Aorta (tissue), 5 donors: ENCODE results near the gene LRRC32. TPM values are rescaled to one million over a fixed set of nuclear protein-coding genes. Genes with fewer than 3 reads are reported as not detected.

ENCODE experiments used
- ATAC-seq: fragments of 200-7000 bp; cut with Tn5 transposase; one replicate; pipeline ENCODE4 v1.9.1; 2022; ENCODE audit warnings: moderate library complexity; ENCODE audit not compliant: low FRiP score
- DNase-seq, 2 donors: peaks; one replicate each; pipeline ENCODE4 v3.0.0-alpha.2; 2020
- H3K27ac ChIP-seq, 2 donors: one replicate each; pipeline ENCODE4 v1.5.1; 2013; ENCODE audit warnings: low read length in 2 of 2, mild to moderate bottlenecking in 2 of 2, moderate library complexity in 2 of 2, control low read depth in 1 of 2, inconsistent platforms in 1 of 2, low read depth in 1 of 2
- H3K27me3 ChIP-seq, 2 donors: one replicate each; pipeline ENCODE4 v1.6.1; 2013; ENCODE audit warnings: control low read depth in 1 of 2, low read length in 1 of 2, mild to moderate bottlenecking in 1 of 2, moderate library complexity in 1 of 2; ENCODE audit not compliant: insufficient read depth in 2 of 2, control insufficient read depth in 1 of 2
- H3K36me3 ChIP-seq, 2 donors: one replicate each; pipeline ENCODE4 v1.6.1; 2013; ENCODE audit warnings: control low read depth in 1 of 2, low read length in 1 of 2, mild to moderate bottlenecking in 1 of 2; ENCODE audit not compliant: insufficient read depth in 2 of 2, control insufficient read depth in 1 of 2
- H3K4me1 ChIP-seq, 2 donors: one replicate each; pipeline ENCODE4 v1.6.1; 2013; ENCODE audit warnings: low read length in 2 of 2, control low read depth in 1 of 2, mild to moderate bottlenecking in 1 of 2, moderate library complexity in 1 of 2; ENCODE audit not compliant: insufficient read depth in 2 of 2, control insufficient read depth in 1 of 2
- H3K4me3 ChIP-seq, 2 donors: one replicate each; pipeline ENCODE4 v1.5.1; 2013; ENCODE audit warnings: low read length in 2 of 2, control low read depth in 1 of 2, mild to moderate bottlenecking in 1 of 2
- H3K9me3 ChIP-seq: one replicate; pipeline ENCODE4 v1.6.1; 2013; ENCODE audit warnings: mild to moderate bottlenecking, low read length; ENCODE audit not compliant: control insufficient read depth
- WGBS, 2 donors: extraction: QIAGEN DNeasy Blood & Tissue Kit; methylation state at CpG; one replicate each; pipeline ENCODE4 v1.1.7; 2013; 5-methylcytosine and 5-hydroxymethylcytosine counted together
- intact Hi-C, 2 donors: fragments of 100-400 bp; cut with DNase I; formaldehyde crosslinking; loops; one replicate each; pipeline versions ENCODE4 v1.14.2 to v1.15.0; 2022
- polyA plus RNA-seq, 2 donors: library from polyadenylated mRNA; stranded (reverse); fragments of 200-250 nt; gene quantifications; one replicate each; pipeline ENCODE4 v1.2.3, GENCODE V29; 2013
- total RNA-seq, 2 donors: library from RNA; stranded (reverse); fragmentation: NEBNext Ultra II Directional; extraction: Animal tissue kit (Norgen Biotek cat#: 25700); gene quantifications; one replicate each; pipeline ENCODE4 v1.2.1, GENCODE V29; 2021
- donor health status: healthy with polysubstance abuse.
- donor health status: Bipolar disorder and iron deficiency.
- donor health status: DM: no; HTN: no; CAD: no.
- donor health status: DM: no; HTN: no; CAD: no.
- donor health status: DM: yes; HTN: yes; CAD: no.

Gene LRRC32
- total and polyA plus RNA-seq, 4 donors, result 38.8 to 174 (median 125) TPM

- intact Hi-C loops, result no loop called here
- ATAC-seq, result no peak
- no peak overlapping the region for H3K27ac ChIP-seq
- H3K4me1 ChIP-seq, result peaks cover 0 to 2% of the 10 kb centered on the region in 2 donors
- H3K9me3 ChIP-seq, result no peaks in the 10 kb centered on the region
- H3K36me3 ChIP-seq, result peaks cover 0 to 10% of the 10 kb centered on the region in 2 donors
- H3K4me3 ChIP-seq, result no peak overlapping the region
- 80 to 83% methylated on average over 7 of the region's 7 CpGs for WGBS, 2 donors
- peak in 1 of 2 donors; percentile 57 for DNase-seq
- no peaks in the 10 kb centered on the region for H3K27me3 ChIP-seq
Observed at GRCh38 chr11:76663912-76664440, 6.6 kb downstream of the LRRC32 start.

DNA sequence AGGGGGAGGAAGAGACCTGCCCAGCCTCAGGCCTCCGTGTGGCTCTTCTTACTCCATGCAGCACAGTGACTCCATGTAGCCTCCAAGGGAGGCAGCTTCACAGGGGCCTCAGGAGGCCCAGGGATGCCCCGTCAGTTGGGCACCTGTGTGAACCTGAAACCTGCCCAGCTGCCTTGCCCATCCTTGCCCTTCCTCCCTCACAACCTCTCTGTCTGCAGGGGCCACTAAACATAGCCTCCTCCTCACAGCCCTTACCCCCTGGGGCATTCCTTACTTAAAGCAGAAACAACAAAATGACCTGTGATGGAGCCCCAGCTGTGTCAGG lies 7.1 kb downstream of the LRRC32 start:
- Histone ChIP-seq H3K36me3 (peaks cover 0 to 10% of the 10 kb centered on the region in 2 donors), H3K27me3 (no peaks in the 10 kb centered on the region), H3K9me3 (no peaks in the 10 kb centered on the region), H3K4me1 (peaks cover 0 to 2% of the 10 kb centered on the region in 2 donors), H3K4me3 (no peak overlapping the region), H3K27ac (no peak overlapping the region)
- intact Hi-C loops, result no loop called here
- 57 to 82% methylated on average over 1 to 2 of the region's 2 CpGs for WGBS, 2 donors
- ATAC-seq (no peak), DNase-seq (peak in 1 of 2 donors; percentile 17)

GRCh38 chr11:76662656-76663485 lies 7.7 kb downstream of the LRRC32 start:
- 77 to 78% methylated on average over 13 of the region's 13 CpGs for WGBS, 2 donors

DNA sequence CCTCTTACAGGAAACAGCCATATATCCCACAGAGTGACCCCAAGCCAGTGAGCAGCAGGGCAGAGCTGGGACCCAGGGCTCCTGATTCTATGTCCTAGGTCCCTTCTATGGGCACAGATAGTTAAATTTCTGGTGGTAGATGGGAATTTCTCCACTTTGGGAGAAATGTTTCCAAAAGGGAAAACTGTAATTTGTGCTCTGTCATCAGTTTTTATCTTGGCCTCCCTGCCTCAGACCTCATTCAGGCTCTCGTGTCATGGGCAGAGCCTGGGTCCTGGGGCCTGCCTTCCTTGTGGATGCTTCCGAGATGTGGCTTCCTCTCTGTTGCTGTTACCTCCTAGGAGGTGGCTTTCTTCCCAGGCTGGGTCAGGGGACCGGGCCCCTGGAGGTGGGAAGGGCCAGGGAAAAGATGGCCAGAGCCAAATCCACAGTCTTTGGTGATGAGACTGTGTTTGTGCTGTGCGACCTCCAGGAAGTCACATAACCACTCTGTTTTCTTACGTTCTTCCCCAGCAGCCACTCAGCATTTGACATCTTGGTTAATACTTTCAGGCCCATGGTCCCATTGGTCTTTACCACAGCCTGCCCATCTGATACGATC lies 8.6 kb downstream of the LRRC32 start:
- intact Hi-C loops, result no loop called here
- Histone ChIP-seq H3K9me3 (no peaks in the 10 kb centered on the region), H3K4me1 (no peaks in the 10 kb centered on the region), H3K4me3 (no peak overlapping the region), H3K27me3 (no peaks in the 10 kb centered on the region), H3K27ac (no peak overlapping the region), H3K36me3 (peaks cover 0 to 10% of the 10 kb centered on the region in 2 donors)
- 48% methylated on average over 6 of the region's 6 CpGs for WGBS, 2 donors
- peak in 1 of 2 donors; percentile 58 for DNase-seq
- no peak for ATAC-seq

More at GRCh38 chr11:76662656-76663485, 7.7 kb downstream of the LRRC32 start:
- H3K36me3 ChIP-seq, result peaks cover 0 to 10% of the 10 kb centered on the region in 2 donors
- peak in 1 of 2 donors; percentile 46 for DNase-seq
- peaks cover 0 to 2% of the 10 kb centered on the region in 2 donors for H3K4me1 ChIP-seq
- H3K9me3 ChIP-seq, result no peaks in the 10 kb centered on the region
- no peak overlapping the region for H3K4me3 ChIP-seq
- intact Hi-C loops, result no loop called here
- H3K27me3 ChIP-seq, result no peaks in the 10 kb centered on the region
- H3K27ac ChIP-seq, result no peak overlapping the region
- ATAC-seq, result no peak

GRCh38 chr11:76661306-76661751 lies 9.2 kb downstream of the LRRC32 start:
- Histone ChIP-seq H3K27me3 (no peaks in the 10 kb centered on the region), H3K4me1 (no peaks in the 10 kb centered on the region), H3K4me3 (no peak overlapping the region), H3K27ac (no peak overlapping the region), H3K9me3 (no peaks in the 10 kb centered on the region), H3K36me3 (peaks cover 0 to 10% of the 10 kb centered on the region in 2 donors)
- intact Hi-C loops, result no loop called here
- DNase-seq (peak in 1 of 2 donors; percentile 57), ATAC-seq (no peak)
- WGBS, 2 donors, result 86% methylated on average over 11 of the region's 11 CpGs

DNA sequence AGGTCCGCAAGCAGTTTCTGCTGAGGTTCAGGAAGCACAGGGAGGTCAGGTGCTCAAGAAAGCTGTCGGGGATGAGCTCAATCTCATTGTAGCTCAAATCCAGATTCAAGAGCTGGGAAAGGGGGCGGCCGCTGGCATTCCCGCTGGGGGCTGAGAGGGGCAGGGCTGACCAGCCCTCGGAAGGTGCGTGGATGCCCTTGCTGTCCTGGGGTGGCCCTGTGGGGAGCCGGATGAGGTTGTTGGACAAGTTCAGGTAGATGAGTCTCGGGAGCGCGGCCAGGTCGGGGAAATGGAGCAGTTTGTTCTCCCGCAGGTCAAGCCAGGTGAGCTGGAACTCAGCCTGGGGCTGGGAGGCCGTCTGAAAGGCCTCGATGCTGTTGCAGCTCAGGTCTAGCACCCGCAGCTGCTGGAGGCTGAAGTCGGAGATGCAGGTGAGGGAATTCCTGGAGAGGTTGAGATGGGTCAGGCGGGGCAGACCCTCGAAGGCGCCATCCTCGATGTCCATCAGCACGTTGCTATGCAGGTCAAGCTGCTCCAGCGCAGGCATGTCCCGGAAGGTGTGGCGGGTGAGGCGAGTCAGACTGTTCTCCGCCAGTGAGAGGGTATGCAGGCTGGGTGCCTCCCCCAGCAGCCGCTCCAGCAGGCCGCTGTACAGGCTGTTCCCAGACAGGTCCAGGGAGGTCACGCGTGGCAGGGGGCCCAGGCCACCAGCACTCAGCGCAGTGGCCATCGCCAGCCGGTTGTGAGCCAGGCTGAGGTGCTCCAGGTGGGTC lies 9.8 kb downstream of the LRRC32 start:
- no peaks in the 10 kb centered on the region for H3K27me3 ChIP-seq
- H3K36me3 ChIP-seq, result peaks cover 0 to 10% of the 10 kb centered on the region in 2 donors
- H3K27ac ChIP-seq, result no peak overlapping the region
- H3K4me3 ChIP-seq, result no peak overlapping the region
- ATAC-seq (no peak), DNase-seq (peak in 1 of 2 donors; percentile 66)
- no peaks in the 10 kb centered on the region for H3K4me1 ChIP-seq
- no peaks in the 10 kb centered on the region for H3K9me3 ChIP-seq
- intact Hi-C loops, result no loop called here
- 90 to 92% methylated on average over 33 to 34 of the region's 34 CpGs for WGBS, 2 donors

DNA sequence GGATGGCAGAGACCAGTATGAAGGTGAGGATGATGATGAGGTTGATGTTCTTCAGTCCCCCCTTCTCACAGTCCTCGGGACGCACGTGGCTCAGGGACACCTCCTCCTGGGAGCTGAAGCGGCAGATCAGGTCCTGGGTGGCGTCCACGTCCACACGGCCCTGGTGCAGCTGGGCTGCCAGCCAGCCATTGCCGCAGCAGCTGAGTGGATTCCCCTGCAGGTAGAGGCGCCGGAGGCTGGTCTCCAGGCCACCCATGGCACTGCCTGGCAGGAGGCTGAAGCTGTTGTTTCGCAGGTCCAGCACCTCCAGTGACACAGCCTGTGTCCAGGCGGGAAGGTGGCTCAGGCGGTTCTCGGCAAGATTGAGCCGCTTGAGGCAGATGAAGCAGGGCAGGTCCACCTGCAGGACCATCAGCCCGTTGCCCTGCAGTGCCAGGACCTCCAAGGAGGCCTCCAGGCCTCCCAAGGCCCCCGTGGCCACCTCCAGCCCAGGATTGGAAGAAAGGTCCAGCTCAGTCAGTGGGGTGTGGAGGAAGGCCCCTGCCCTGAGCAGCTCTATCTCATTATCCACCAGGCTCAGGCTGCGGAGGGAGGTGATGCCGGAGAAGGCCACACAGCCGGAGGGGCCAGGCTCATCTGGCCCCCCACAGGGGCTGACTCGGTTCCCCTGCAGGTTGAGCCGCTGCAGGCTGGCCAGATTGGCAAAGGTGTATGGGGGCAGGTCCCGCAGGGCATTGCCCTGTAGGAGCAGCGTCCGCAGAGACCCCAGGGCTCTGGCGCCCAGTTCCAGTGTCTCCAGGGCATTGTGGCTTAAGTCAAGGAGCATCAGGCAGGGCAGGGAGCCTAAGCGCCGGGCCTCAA lies 10.6 kb downstream of the LRRC32 start:
- H3K4me3 ChIP-seq, result no peak overlapping the region
- DNase-seq, result peak in 1 of 2 donors; percentile 67
- no peak for ATAC-seq
- H3K36me3 ChIP-seq, result peaks cover 0 to 10% of the 10 kb centered on the region in 2 donors
- no peaks in the 10 kb centered on the region for H3K27me3 ChIP-seq
- 88 to 89% methylated on average over 26 to 28 of the region's 28 CpGs for WGBS, 2 donors
- no peaks in the 10 kb centered on the region for H3K4me1 ChIP-seq
- no peaks in the 10 kb centered on the region for H3K9me3 ChIP-seq
- intact Hi-C loops, result no loop called here
- no peak overlapping the region for H3K27ac ChIP-seq
